HG03520 (cell line): ENCODE measurements around the gene SLC50A1.
"Not testable (repeated sequence)": the region's sequence is repeated elsewhere in the genome, so short reads cannot be mapped to it uniquely, and the experiment has no call there.

Source experiments
- ATAC-seq: cut with Tn5 transposase; IDR thresholded peaks from one replicate; pipeline ENCODE4 v1.9.1; 2021; ENCODE audit warnings: mild to moderate bottlenecking, moderate library complexity; ENCODE audit not compliant: unreplicated experiment

The SLC50A1 gene

GRCh38 chr1:155116113-155116764 lies 19.4 kb upstream of the SLC50A1 start:
- ATAC-seq: no peak

- no peak for ATAC-seq
These were observed 18.0 kb upstream of the SLC50A1 start for GRCh38 chr1:155117610-155118009.

- not testable (repeated sequence) for ATAC-seq
These were observed 17.6 kb upstream of the SLC50A1 start for GRCh38 chr1:155118090-155118489.

GRCh38 chr1:155120253-155120652 lies 15.4 kb upstream of the SLC50A1 start:
- ATAC-seq: no peak

GRCh38 chr1:155121249-155121648 lies 14.4 kb upstream of the SLC50A1 start:
- ATAC-seq: no peak

- ATAC-seq: no peak
These were observed 13.3 kb upstream of the SLC50A1 start for GRCh38 chr1:155122308-155122707.

- ATAC-seq: no peak
These were observed 11.9 kb upstream of the SLC50A1 start for GRCh38 chr1:155123801-155124200.

- no peak for ATAC-seq
These were observed 10.9 kb upstream of the SLC50A1 start for GRCh38 chr1:155124503-155125463.

GRCh38 chr1:155125511-155125945 lies 10.1 kb upstream of the SLC50A1 start:
- no peak for ATAC-seq

GRCh38 chr1:155125946-155126555 lies 9.6 kb upstream of the SLC50A1 start:
- ATAC-seq: no peak

- no peak for ATAC-seq
These were observed 9.0 kb upstream of the SLC50A1 start for GRCh38 chr1:155126556-155127104.

GRCh38 chr1:155127105-155127966 lies 8.3 kb upstream of the SLC50A1 start, which contains the start of gene EFNA1:
Gene EFNA1 (plus strand): TSS chr1:155127876. CDS start chr1:155127978, 102 bp downstream.
- ATAC-seq: no peak

- no peak for ATAC-seq
These were observed 7.5 kb upstream of the SLC50A1 start for GRCh38 chr1:155127967-155128754.

GRCh38 chr1:155128755-155129473 lies 6.7 kb upstream of the SLC50A1 start:
- no peak for ATAC-seq

GRCh38 chr1:155130272-155131006 lies 5.2 kb upstream of the SLC50A1 start:
- no peak for ATAC-seq

GRCh38 chr1:155131285-155131684 lies 4.4 kb upstream of the SLC50A1 start:
- ATAC-seq: no peak

GRCh38 chr1:155131856-155132255 lies 3.8 kb upstream of the SLC50A1 start:
- ATAC-seq: no peak

GRCh38 chr1:155133799-155134281 lies 1.8 kb upstream of the SLC50A1 start:
- no peak for ATAC-seq
